ENCODE measurements around the gene HOXA2.
A peak's percentile ranks its signal among the peaks of the same experiment; 100 is the strongest.

The HOXA2 gene

DNA sequence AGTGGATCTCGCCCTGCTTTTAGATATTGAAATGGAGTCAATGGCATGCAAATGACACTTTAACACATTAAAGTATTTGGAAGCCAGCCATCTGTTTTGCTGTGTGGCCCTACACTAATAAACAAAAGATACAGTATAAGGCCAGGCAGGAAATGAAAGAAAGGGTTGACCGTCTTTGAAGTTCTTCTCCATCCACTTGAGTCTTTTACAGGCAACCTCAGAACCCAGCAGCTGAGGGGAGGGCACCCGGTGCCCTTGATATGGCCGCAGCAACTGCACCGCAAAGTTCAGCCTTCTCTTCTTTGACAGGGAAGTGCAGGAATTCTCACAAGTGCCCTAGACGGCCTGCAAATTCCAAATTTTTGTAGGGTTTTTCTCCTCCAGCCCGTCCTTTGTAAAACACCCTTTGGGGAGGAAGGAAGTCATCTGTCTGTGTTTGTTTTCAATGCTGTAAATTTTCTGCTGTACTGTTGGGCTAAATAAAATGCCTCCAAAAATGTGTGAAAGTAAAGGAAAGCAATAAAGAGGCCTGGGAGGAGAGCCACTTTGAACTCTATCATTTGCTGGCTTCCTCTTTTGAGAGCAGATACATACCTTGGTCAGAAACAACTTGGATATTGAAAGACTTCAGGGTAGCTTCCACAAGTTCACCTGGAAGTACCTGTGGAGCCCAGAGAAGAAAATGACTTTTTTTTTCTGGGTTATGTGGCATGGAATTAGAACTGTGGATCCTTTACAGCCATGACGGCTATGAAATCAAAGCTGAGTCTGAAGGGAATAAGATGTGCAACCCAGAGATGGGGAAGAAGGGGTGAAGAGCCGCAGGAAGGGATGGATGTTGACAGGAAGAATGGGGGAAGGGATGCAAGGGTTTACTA, 10.3 kb downstream of the HOXA2 start:
- no peak for DNase-seq (ENCODE audit: low spot score)
- no peak overlapping the region for H3K27ac ChIP-seq
- POLR2A ChIA-PET (ENCODE audit: low non-redundant PET): no interaction called here
- TF ChIP-seq, protein P1, sequence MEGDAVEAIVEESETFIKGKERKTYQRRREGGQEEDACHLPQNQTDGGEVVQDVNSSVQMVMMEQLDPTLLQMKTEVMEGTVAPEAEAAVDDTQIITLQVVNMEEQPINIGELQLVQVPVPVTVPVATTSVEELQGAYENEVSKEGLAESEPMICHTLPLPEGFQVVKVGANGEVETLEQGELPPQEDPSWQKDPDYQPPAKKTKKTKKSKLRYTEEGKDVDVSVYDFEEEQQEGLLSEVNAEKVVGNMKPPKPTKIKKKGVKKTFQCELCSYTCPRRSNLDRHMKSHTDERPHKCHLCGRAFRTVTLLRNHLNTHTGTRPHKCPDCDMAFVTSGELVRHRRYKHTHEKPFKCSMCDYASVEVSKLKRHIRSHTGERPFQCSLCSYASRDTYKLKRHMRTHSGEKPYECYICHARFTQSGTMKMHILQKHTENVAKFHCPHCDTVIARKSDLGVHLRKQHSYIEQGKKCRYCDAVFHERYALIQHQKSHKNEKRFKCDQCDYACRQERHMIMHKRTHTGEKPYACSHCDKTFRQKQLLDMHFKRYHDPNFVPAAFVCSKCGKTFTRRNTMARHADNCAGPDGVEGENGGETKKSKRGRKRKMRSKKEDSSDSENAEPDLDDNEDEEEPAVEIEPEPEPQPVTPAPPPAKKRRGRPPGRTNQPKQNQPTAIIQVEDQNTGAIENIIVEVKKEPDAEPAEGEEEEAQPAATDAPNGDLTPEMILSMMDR (conservative IDR thresholded peaks at IDR 0.05; ENCODE audit: low read depth): no peak
- CTCF ChIA-PET: interaction anchor here (0.9 kb wide), 1 partner anchor 370 kb away, joined by 3 read pairs; no protein-coding TSS in a partner anchor

DNA sequence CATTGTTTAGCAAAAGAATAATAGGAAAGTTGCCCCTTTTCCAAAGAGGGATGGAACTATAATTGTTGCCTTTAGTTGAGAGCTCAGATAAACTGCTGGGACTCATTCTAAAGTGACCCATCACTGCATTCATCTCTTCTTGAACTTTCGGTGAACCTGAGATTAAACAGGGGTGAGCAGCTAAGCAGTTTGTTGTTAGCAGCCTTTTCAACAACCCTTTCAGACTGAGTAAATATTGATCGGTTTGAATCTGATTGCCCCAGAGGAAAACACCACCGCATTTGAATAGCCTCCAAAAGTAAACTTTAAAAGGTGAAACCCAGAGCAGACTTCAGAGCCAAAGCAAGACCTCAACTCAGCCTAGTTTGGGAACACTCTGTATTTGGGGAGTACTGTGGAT, 11.4 kb downstream of the HOXA2 start:
- no peak for DNase-seq (ENCODE audit: low spot score)
- CTCF ChIA-PET: interaction anchor here (0.6 to 0.9 kb wide), 5 partner anchors 26 to 683 kb away, joined by 3 to 4 read pairs (median 3); no protein-coding TSS in a partner anchor
- TF ChIP-seq, protein P1 (conservative IDR thresholded peaks at IDR 0.05; ENCODE audit: low read depth): no peak
- POLR2A ChIA-PET (ENCODE audit: low non-redundant PET): no interaction called here
- no peak overlapping the region for H3K27ac ChIP-seq

- CTCF ChIA-PET: no interaction called here
- POLR2A ChIA-PET (ENCODE audit: low non-redundant PET): no interaction called here
- DNase-seq (ENCODE audit: low spot score): no peak
- H3K27ac ChIP-seq: no peak overlapping the region
- TF ChIP-seq, protein P1 (conservative IDR thresholded peaks at IDR 0.05; ENCODE audit: low read depth): no peak
These were observed 14.2 kb downstream of the HOXA2 start for GRCh38 chr7:27088002-27088922.

- H3K27ac ChIP-seq: no peak overlapping the region
- no peak for DNase-seq (ENCODE audit: low spot score)
- ChIA-PET POLR2A (ENCODE audit: low non-redundant PET) (no interaction called here), CTCF (interaction anchor here (0.6 to 1.1 kb wide), 2 partner anchors 15 to 76 kb away, joined by 3 to 5 read pairs; no protein-coding TSS in a partner anchor)
- TF ChIP-seq, protein P1 (conservative IDR thresholded peaks at IDR 0.05; ENCODE audit: low read depth): no peak
These were observed 18.8 kb downstream of the HOXA2 start for GRCh38 chr7:27083646-27084045.

- TF ChIP-seq, protein P1 (conservative IDR thresholded peaks at IDR 0.05; ENCODE audit: low read depth): no peak
- DNase-seq (ENCODE audit: low spot score): peak; percentile 79
- POLR2A ChIA-PET (ENCODE audit: low non-redundant PET): no interaction called here
- CTCF ChIA-PET: no interaction called here
- H3K27ac ChIP-seq: peak overlapping the region; percentile 77
These were observed 20.3 kb downstream of the HOXA2 start for GRCh38 chr7:27082171-27082570.

DNA sequence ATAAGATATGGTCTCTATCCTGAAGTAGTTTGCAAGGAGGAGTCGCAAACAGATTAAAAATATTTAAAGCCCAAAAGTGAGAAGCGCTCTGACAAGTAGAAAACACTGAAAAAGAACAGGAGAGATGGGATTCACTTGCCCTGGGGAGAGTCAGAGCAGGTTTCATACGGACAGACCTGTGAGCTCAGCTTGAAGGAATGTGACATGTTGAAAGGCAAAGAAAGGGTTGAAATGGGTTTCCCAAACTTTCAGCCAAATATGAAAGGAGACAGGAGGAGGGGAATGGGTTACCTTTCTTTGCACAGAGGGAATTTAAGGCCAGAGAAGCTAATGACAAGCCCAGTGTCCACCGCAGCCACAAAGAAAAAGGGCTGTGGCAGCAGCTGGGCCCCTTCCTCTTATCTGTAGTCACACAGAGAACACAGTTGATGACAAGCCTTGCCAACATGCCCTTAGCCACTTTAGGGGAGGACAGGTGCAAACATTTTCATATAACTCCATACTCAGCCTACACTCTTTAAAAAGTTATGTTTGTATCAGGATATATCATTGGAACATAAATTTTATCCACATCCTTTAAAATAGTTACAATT, 21.5 kb downstream of the HOXA2 start:
- peak overlapping the region; percentile 81 for H3K27ac ChIP-seq
- TF ChIP-seq, protein P1 (conservative IDR thresholded peaks at IDR 0.05; ENCODE audit: low read depth): no peak
- CTCF ChIA-PET: no interaction called here
- peak; percentile 86 for DNase-seq (ENCODE audit: low spot score)
- POLR2A ChIA-PET (ENCODE audit: low non-redundant PET): no interaction called here
